Mesenteric fat pad (tissue), 1 donor: ENCODE data around the gene DPY30. TPM values are rescaled to one million over a fixed set of nuclear protein-coding genes. Genes with fewer than 3 reads are reported as not detected.

ENCODE experiments used
- DNase-seq: peaks from one replicate; pipeline ENCODE4 v3.0.0-alpha.2; 2020; ENCODE audit warnings: low spot score
- total RNA-seq: library from RNA; stranded (reverse); fragmentation: NEBNext Ultra II Directional; extraction: Animal tissue kit (Norgen Biotek cat#: 25700); gene quantifications from one replicate; pipeline ENCODE4 v1.2.1, GENCODE V29; 2021
- donor health status: DM: yes; HTN: yes; CAD: no.

The DPY30 gene
- total RNA-seq, 1 donor from 2014 or later = 44.8 TPM

DNA sequence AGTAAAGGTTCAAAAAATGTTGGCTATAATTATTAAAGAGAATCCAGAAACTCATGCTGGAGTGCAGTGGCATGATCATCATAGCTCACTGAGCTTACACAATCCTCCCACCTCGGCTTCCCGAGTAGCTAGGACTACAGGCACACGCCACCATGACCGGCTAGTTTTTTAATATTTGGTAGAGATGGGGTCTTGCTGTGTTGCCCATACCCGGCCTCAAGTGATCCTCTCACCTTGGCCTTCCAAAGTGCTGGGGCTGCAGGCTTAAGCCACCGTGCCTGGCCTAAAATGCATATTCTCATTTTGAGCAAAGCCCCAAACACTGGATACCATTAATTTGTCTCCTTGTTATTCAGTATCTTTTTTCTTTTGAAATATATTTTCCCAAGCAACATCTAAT, 61.2 kb downstream of the DPY30 start:
- DNase-seq = no peak

Other genes starting within 250 kb of the DPY30 start
- gene MEMO1, start 28.8 kb downstream of the DPY30 start, total RNA-seq = 38.8 TPM
- gene SPAST, start 23.8 kb upstream of the DPY30 start, total RNA-seq = 12.5 TPM
- 21.2 TPM for gene SLC30A6, start 126.1 kb upstream of the DPY30 start, total RNA-seq
- gene NLRC4, start 225.1 kb upstream of the DPY30 start, total RNA-seq = 7.9 TPM
- gene YIPF4, start 238.1 kb upstream of the DPY30 start, total RNA-seq = 43.1 TPM